Gastroesophageal sphincter (tissue), 4 donors: ENCODE results near the gene WDR20. TPM values are rescaled to one million over a fixed set of nuclear protein-coding genes. Genes with fewer than 3 reads are reported as not detected.
"Not testable (repeated sequence)": the region's sequence is repeated elsewhere in the genome, so short reads cannot be mapped to it uniquely, and the experiment has no call there.

ENCODE experiments used
- ATAC-seq: fragments of 150-250 bp; one replicate; pipeline ENCODE4 v1.9.1; 2016; ENCODE audit warnings: mild to moderate bottlenecking, moderate library complexity
- H3K27ac ChIP-seq, 4 donors: fragments of 200-600 bp; sonication (generic) in 3 of 4; 1 replicate in 3 of 4; 2 replicates in 1 of 4; pipeline ENCODE4 v1.5.1; 2016 to 2019
- H3K27me3 ChIP-seq: fragments of 200-600 bp; sonication (generic); one replicate; pipeline ENCODE4 v1.5.1; 2019
- H3K36me3 ChIP-seq, 2 donors: fragments of 200-600 bp; sonication (generic); one replicate each; pipeline ENCODE4 v1.5.1; 2019; ENCODE audit warnings: control low read depth in 1 of 2
- H3K4me1 ChIP-seq, 3 donors: fragments of 200-600 bp; sonication (generic); 1 replicate in 2 of 3; 2 replicates in 1 of 3; pipeline ENCODE4 v1.5.1; 2016 to 2019; ENCODE audit warnings: control low read depth in 2 of 3
- H3K4me3 ChIP-seq, 2 donors: fragments of 200-600 bp; sonication (generic); one replicate each; pipeline ENCODE4 v1.5.1; 2019; ENCODE audit warnings: mild to moderate bottlenecking in 1 of 2, moderate library complexity in 1 of 2
- H3K9me3 ChIP-seq, 3 donors: fragments of 200-600 bp; sonication (generic); one replicate each; pipeline ENCODE4 v1.5.1; 2017 to 2019; ENCODE audit warnings: control low read depth in 2 of 3
- CTCF ChIP-seq, 4 experiments: fragments of 200-600 bp in 2 of 4; fragments of 450-650 bp in 2 of 4; sonication (generic) in 1 of 4; IDR thresholded peaks; one replicate each; pipeline ENCODE4 v1.5.1; 2017 to 2019; ENCODE audit warnings: antibody characterized with exemption in 4 of 4, mild to moderate bottlenecking in 2 of 4, moderate library complexity in 2 of 4
- EP300 ChIP-seq: sonication (generic); formaldehyde crosslinking; IDR thresholded peaks from one replicate; pipeline ENCODE4 v1.6.1; 2017; ENCODE audit warnings: antibody characterized with exemption, mild to moderate bottlenecking
- POLR2A ChIP-seq, 2 donors: fragments of 450-650 bp; IDR thresholded peaks; one replicate each; pipeline ENCODE4 v1.6.1; 2017; ENCODE audit warnings: antibody characterized with exemption in 2 of 2, mild to moderate bottlenecking in 2 of 2, moderate library complexity in 1 of 2
- POLR2AphosphoS5 ChIP-seq: sonication (generic); formaldehyde crosslinking; IDR thresholded peaks from one replicate; pipeline ENCODE4 v1.6.1; 2017; ENCODE audit warnings: antibody characterized with exemption
- WGBS, 2 donors: methylation state at CpG; one replicate each; pipeline ENCODE4 v1.1.5; 2018; ENCODE audit warnings: low coverage in 1 of 2; 5-methylcytosine and 5-hydroxymethylcytosine counted together
- total RNA-seq, 4 donors: library from RNA; depleted of rRNA; stranded (reverse); fragments of >200 nt; gene quantifications; one replicate each; pipeline ENCODE4 v1.1.0, GENCODE V29; 2016

WDR20 gene
- total RNA-seq, 4 donors from 2014 or later, result 24.6 to 33.0 (median 28.9) TPM

- ATAC-seq, result peak; percentile 96
- H3K27ac ChIP-seq, result peak overlapping the region in 3 of 4 donors; percentile 14 to 60 (median 31)
- H3K4me3 ChIP-seq, result peak overlapping the region in 1 of 2 donors; percentile 31
- 35 to 71% methylated on average over 8 to 19 of the region's 19 CpGs for WGBS, 2 donors
- TF ChIP-seq CTCF (IDR thresholded peaks at IDR 0.05) (peak in 3 of 4 experiments; percentile 86 to 87 (median 87)), POLR2A (IDR thresholded peaks at IDR 0.05) (no peak)
- peaks cover 0 to 14% (median 0%) of the 10 kb centered on the region in 3 donors for H3K4me1 ChIP-seq
- H3K9me3 ChIP-seq, result no peaks in the 10 kb centered on the region
- peaks cover 0 to 32% of the 10 kb centered on the region in 2 donors for H3K36me3 ChIP-seq
- no peaks in the 10 kb centered on the region for H3K27me3 ChIP-seq
These were observed 95.7 kb downstream of the WDR20 start for GRCh38 chr14:102235275-102235897.

- WGBS, 2 donors, result 89 to 100% methylated on average over 3 to 9 of the region's 12 CpGs
- Histone ChIP-seq H3K27ac (peak overlapping the region in 2 of 4 donors; percentile 14 to 60), H3K9me3 (no peaks in the 10 kb centered on the region), H3K4me3 (no peak overlapping the region), H3K27me3 (no peaks in the 10 kb centered on the region), H3K4me1 (peaks cover 0 to 14% (median 0%) of the 10 kb centered on the region in 3 donors), H3K36me3 (peaks cover 0 to 25% of the 10 kb centered on the region in 2 donors)
- no peak for ATAC-seq
- TF ChIP-seq POLR2A (IDR thresholded peaks at IDR 0.05) (no peak), EP300 (no peak), CTCF (IDR thresholded peaks at IDR 0.05) (no peak), POLR2AphosphoS5 (no peak)
These were observed 96.3 kb downstream of the WDR20 start for GRCh38 chr14:102236026-102236425.

GRCh38 chr14:102238131-102238530 is 98.4 kb downstream of the WDR20 start:
- no peak for ATAC-seq
- Histone ChIP-seq H3K9me3 (no peaks in the 10 kb centered on the region), H3K27me3 (no peaks in the 10 kb centered on the region), H3K4me1 (peaks cover 0 to 14% (median 0%) of the 10 kb centered on the region in 3 donors), H3K36me3 (peaks cover 0 to 4% of the 10 kb centered on the region in 2 donors), H3K4me3 (no peak overlapping the region), H3K27ac (no peak overlapping the region)
- WGBS, 2 donors, result 62 to 77% methylated on average over 3 to 4 of the region's 4 CpGs
- TF ChIP-seq EP300, result no peak
- no peak for TF ChIP-seq CTCF (IDR thresholded peaks at IDR 0.05)

- H3K27me3 ChIP-seq, result no peaks in the 10 kb centered on the region
- H3K4me1 ChIP-seq, result peaks cover 0 to 14% (median 0%) of the 10 kb centered on the region in 3 donors
- no peak for ATAC-seq
- H3K27ac ChIP-seq, result no peak overlapping the region
- TF ChIP-seq POLR2A (IDR thresholded peaks at IDR 0.05) (no peak), POLR2AphosphoS5 (no peak), EP300 (no peak), CTCF (IDR thresholded peaks at IDR 0.05) (no peak)
- no peaks in the 10 kb centered on the region for H3K9me3 ChIP-seq
- no peaks in the 10 kb centered on the region for H3K36me3 ChIP-seq
- 78 to 100% methylated on average over 2 to 3 of the region's 3 CpGs for WGBS, 2 donors
- H3K4me3 ChIP-seq, result no peak overlapping the region
These were observed 99.1 kb downstream of the WDR20 start for GRCh38 chr14:102238766-102239165.

- Histone ChIP-seq H3K9me3 (no peaks in the 10 kb centered on the region), H3K4me1 (peaks cover 0 to 14% (median 0%) of the 10 kb centered on the region in 3 donors), H3K27ac (no peak overlapping the region), H3K4me3 (no peak overlapping the region), H3K27me3 (no peaks in the 10 kb centered on the region), H3K36me3 (no peaks in the 10 kb centered on the region)
- ATAC-seq, result no peak
- no peak for TF ChIP-seq POLR2AphosphoS5
- no peak for TF ChIP-seq EP300
- TF ChIP-seq POLR2A (IDR thresholded peaks at IDR 0.05), result no peak
- no peak for TF ChIP-seq CTCF (IDR thresholded peaks at IDR 0.05)
- 100% methylated on average over 1 of the region's 4 CpGs; no CpG with 5 or more reads in 1 of the 2 donors for WGBS, 2 donors
These were observed 99.5 kb downstream of the WDR20 start for GRCh38 chr14:102239231-102239630.

GRCh38 chr14:102240481-102240880 is 100.8 kb downstream of the WDR20 start:
- not testable (repeated sequence) for ATAC-seq, H3K9me3 ChIP-seq, H3K4me1 ChIP-seq, H3K36me3 ChIP-seq, H3K27ac ChIP-seq, H3K4me3 ChIP-seq, H3K27me3 ChIP-seq
- WGBS, 2 donors, result 96 to 97% methylated on average over 5 of the region's 5 CpGs
